GM23248 (cell line): ENCODE data around the gene SLC4A5.

Experiments used
- EZH2 ChIP-seq: fragments of 200-600 bp; sonication (generic); IDR thresholded peaks from 2 replicates; pipeline ENCODE4 v1.6.1; 2018; ENCODE audit warnings: antibody characterized with exemption, mild to moderate bottlenecking; ENCODE audit not compliant: insufficient read depth, poor library complexity, severe bottlenecking
- EZH2phosphoT487 ChIP-seq: fragments of 200-600 bp; sonication (generic); IDR thresholded peaks from 2 replicates; pipeline ENCODE4 v1.6.1; 2018; ENCODE audit warnings: antibody characterized with exemption, moderate library complexity, mild to moderate bottlenecking, low read depth; ENCODE audit not compliant: insufficient read depth

- TF ChIP-seq EZH2 (no peak), EZH2phosphoT487 (no peak)
These were observed 164.8 kb downstream of the SLC4A5 start, which contains the start of gene MOB1A for GRCh38 chr2:74178211-74179062.
